Liver (tissue), 3 donors: ENCODE data around the gene KRTAP12-4.

Experiments
- GABPA ChIP-seq, 2 donors: IDR thresholded peaks in 1 of 2; conservative IDR thresholded peaks in 1 of 2; 2 replicates each; pipeline ENCODE4 v1.6.1; 2016; ENCODE audit warnings: antibody characterized with exemption in 2 of 2, mild to moderate bottlenecking in 1 of 2, moderate library complexity in 1 of 2
- RXRA ChIP-seq, 2 donors: IDR thresholded peaks; 2 replicates each; pipeline ENCODE4 v1.6.1; 2017 to 2018; ENCODE audit warnings: antibody characterized with exemption in 2 of 2, mild to moderate bottlenecking in 1 of 2
- TF ChIP-seq, protein P1 (sequence below): fragments of 150-350 bp; IDR thresholded peaks from 2 replicates; pipeline ENCODE4 v1.5.1; 2017; ENCODE audit warnings: improper control_type of control experiment, low read depth, low read length; ENCODE audit not compliant: missing input control
- TF ChIP-seq, protein P2 (sequence below): IDR thresholded peaks from 2 replicates; pipeline ENCODE4 v1.6.1; 2016; ENCODE audit warnings: antibody characterized with exemption
- TF ChIP-seq, protein P3 (sequence below): IDR thresholded peaks from 2 replicates; pipeline ENCODE4 v1.6.1; 2016; ENCODE audit warnings: antibody characterized with exemption, mild to moderate bottlenecking
- donor health status: healthy.
- donor health status: healthy.

DNA sequence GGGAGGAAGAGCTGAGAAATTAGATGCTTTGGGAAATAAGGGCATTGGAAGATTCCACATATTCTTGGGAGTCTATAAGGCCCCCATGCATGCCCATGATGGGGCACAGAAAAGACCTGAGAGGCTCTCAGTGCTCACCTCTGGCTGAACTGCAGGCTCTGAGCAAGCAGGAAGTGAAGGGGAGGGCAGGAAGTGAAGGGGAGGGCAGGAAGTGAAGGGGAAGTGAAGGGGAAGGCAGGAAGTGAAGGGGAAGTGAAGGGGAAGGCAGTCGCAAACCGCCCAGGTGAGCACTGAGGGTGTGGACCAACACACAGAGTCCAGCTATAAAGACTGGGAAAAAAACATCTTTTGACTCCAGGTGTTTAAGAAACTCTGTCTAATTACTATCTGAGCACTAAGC lies 24.0 kb downstream of the KRTAP12-4 start:
- TF ChIP-seq, protein P1, sequence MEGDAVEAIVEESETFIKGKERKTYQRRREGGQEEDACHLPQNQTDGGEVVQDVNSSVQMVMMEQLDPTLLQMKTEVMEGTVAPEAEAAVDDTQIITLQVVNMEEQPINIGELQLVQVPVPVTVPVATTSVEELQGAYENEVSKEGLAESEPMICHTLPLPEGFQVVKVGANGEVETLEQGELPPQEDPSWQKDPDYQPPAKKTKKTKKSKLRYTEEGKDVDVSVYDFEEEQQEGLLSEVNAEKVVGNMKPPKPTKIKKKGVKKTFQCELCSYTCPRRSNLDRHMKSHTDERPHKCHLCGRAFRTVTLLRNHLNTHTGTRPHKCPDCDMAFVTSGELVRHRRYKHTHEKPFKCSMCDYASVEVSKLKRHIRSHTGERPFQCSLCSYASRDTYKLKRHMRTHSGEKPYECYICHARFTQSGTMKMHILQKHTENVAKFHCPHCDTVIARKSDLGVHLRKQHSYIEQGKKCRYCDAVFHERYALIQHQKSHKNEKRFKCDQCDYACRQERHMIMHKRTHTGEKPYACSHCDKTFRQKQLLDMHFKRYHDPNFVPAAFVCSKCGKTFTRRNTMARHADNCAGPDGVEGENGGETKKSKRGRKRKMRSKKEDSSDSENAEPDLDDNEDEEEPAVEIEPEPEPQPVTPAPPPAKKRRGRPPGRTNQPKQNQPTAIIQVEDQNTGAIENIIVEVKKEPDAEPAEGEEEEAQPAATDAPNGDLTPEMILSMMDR = no peak
- TF ChIP-seq, protein P2, sequence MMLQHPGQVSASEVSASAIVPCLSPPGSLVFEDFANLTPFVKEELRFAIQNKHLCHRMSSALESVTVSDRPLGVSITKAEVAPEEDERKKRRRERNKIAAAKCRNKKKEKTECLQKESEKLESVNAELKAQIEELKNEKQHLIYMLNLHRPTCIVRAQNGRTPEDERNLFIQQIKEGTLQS = no peak
- TF ChIP-seq RXRA (IDR thresholded peaks at IDR 0.05) (no peak), GABPA (IDR thresholded peaks at IDR 0.05 in 1 of 2, conservative IDR thresholded peaks at IDR 0.05 in 1 of 2) (no peak)
- TF ChIP-seq, protein P3, sequence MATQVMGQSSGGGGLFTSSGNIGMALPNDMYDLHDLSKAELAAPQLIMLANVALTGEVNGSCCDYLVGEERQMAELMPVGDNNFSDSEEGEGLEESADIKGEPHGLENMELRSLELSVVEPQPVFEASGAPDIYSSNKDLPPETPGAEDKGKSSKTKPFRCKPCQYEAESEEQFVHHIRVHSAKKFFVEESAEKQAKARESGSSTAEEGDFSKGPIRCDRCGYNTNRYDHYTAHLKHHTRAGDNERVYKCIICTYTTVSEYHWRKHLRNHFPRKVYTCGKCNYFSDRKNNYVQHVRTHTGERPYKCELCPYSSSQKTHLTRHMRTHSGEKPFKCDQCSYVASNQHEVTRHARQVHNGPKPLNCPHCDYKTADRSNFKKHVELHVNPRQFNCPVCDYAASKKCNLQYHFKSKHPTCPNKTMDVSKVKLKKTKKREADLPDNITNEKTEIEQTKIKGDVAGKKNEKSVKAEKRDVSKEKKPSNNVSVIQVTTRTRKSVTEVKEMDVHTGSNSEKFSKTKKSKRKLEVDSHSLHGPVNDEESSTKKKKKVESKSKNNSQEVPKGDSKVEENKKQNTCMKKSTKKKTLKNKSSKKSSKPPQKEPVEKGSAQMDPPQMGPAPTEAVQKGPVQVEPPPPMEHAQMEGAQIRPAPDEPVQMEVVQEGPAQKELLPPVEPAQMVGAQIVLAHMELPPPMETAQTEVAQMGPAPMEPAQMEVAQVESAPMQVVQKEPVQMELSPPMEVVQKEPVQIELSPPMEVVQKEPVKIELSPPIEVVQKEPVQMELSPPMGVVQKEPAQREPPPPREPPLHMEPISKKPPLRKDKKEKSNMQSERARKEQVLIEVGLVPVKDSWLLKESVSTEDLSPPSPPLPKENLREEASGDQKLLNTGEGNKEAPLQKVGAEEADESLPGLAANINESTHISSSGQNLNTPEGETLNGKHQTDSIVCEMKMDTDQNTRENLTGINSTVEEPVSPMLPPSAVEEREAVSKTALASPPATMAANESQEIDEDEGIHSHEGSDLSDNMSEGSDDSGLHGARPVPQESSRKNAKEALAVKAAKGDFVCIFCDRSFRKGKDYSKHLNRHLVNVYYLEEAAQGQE = no peak
